IPS DF 4.7 (cell line): Measurements from ENCODE around the gene CD163L1.
"Not testable (repeated sequence)": the region's sequence is repeated elsewhere in the genome, so short reads cannot be mapped to it uniquely, and the experiment has no call there.

Source experiments
- DNase-seq: peaks from one replicate; pipeline ENCODE4 v3.0.0-alpha.2; 2013; ENCODE audit warnings: low spot score; ENCODE audit errors: extremely low read depth

CD163L1 gene

GRCh38 chr12:7404275-7404674 is 39.7 kb downstream of the CD163L1 start:
- DNase-seq: no peak

DNA sequence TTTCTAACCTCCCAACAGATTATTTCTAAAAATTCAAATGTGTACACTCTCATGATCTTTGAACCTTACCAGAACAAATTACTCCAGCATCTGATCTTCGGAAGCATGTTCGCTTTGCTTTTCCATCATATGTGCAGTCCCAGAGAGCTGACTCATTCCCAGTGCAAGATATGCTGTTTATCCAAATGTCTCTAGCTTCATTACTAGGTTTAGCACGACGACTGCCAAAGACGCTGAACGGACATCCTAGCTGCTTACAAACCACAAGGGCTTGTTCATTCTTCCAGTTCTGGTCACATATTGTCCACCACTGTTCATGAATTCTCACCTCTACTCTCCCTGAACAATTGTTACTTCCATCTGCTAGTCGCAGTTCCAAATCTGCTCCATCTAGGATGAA is 40.5 kb downstream of the CD163L1 start:
- no peak for DNase-seq

DNA sequence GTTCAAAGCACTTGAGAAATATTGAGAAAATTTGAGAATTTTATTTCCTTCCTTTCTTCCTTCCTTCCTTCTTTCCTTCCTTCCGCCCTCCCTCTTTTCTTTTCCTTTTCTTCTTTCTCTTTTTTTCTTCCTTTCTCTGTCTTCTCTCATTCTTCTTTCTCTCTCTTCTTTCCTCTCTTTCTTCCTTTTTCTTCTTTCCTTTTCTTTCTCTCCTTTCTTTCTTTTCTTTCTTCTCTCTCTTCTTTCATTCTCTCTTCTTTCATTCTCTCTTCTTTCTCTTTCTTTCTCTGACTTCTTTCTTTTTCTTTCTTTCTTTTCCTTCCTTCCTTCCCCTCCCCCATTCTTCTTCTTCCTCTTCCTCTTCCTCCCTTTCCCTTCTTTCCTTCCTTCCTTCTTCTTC is 44.9 kb downstream of the CD163L1 start:
- no peak for DNase-seq

DNA sequence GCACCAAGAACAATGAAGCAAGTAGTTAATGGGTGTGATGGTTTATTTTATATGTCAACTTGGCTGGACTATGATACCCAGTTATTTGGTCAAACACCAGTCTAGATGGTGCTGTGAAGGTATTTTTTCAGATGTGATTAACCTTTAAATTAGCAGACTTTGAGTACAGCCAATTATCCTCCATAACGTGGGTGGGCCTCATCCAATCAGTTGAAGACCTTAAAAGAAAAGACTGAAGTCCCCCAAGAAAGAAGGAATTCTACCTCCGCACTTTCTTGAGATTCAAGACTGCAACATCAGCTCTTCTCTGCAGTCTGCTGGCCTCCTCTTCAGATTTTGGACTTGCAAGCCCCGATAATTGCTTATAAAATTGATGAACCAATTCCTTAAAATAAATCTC is 47.5 kb downstream of the CD163L1 start:
- no peak for DNase-seq

DNA sequence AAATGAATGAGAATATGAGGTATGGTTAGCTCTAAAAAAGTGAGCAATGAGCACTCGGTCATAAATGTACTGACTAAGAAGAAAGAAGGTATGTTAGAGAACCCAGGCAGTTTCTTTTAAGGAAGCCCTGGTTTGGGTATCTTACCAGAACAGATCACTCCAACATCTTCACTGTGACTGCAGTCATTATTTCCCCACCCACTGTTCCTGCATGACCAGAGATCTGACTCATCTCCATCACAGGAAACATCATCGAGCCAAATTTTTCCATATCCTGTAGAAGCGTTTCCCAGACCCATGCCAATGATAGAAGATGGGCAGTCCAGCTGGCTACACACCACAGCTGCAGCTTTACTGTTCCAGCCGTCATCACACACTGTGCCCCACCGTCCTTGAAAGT is 48.0 kb downstream of the CD163L1 start:
- DNase-seq: no peak

- no peak for DNase-seq
These were observed 56.7 kb downstream of the CD163L1 start for GRCh38 chr12:7387289-7387688.

GRCh38 chr12:7383157-7383556 is 60.8 kb downstream of the CD163L1 start:
- no peak for DNase-seq

- DNase-seq: no peak
These were observed 67.8 kb downstream of the CD163L1 start for GRCh38 chr12:7376196-7376595.

- DNase-seq: no peak
These were observed 68.8 kb downstream of the CD163L1 start for GRCh38 chr12:7375145-7375543.

- DNase-seq: peak; percentile 44
These were observed 69.4 kb downstream of the CD163L1 start for GRCh38 chr12:7374423-7375144.

DNA sequence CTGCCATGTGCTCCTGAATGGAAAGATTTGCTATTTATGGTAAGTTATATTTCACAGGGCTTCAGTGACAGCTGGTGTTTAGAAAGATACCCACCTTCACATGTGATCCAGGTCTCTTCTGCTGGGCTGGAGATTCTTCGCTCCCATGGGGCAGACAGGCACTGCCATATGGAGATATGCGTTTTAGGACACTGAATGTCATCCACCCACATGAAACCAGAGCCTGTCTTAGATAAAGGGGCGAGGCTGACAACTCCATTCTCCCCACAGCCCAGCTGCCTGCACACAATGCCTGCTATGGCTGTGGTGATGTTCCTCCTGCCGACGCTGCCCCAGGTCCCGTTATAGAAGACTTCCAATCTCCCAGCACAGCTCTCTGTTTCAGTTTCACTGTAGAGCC is 70.7 kb downstream of the CD163L1 start:
- no peak for DNase-seq

GRCh38 chr12:7369274-7369729 is 74.7 kb downstream of the CD163L1 start:
- DNase-seq: no peak

DNA sequence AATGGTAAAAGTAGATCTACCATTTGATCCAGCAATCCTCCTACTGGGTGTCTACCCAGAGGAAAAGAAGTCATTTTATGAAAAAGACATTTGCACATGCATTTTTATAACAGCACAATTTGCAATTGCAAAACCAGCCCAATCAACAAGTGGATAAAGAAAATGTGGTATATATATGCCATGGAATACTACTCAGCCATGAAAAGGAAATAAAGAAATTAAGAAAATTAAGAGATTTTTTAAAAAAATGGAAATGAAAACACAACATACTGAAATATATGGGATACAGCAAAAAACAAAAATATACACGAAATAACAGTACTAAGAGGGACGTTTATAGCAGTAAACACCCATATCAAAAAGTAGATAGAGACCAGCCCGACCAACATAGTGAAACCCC is 81.2 kb downstream of the CD163L1 start:
- no peak for DNase-seq

GRCh38 chr12:7361265-7361664 is 82.7 kb downstream of the CD163L1 start:
- no peak for DNase-seq

DNA sequence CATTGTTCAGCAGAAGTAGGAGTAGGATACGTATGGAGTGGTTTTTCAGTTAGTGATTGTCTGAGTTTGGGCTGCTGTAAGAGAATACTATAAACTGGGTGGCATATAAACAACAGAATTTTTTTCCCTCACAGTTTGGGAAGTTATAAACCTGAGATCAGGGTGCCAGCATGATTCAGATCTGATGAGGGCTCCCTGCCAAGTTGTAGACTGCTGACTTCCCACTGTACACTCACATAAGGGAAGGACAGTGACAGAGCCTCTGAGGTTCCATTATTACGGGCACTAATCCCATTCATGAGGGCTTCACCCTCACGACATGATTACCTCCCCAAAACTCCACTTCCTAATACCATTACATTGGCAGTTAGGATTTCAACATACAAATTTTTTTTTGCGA is 89.4 kb downstream of the CD163L1 start:
- DNase-seq: no peak

- DNase-seq: no peak
These were observed 91.3 kb downstream of the CD163L1 start for GRCh38 chr12:7352661-7353060.

- no peak for DNase-seq
These were observed 92.8 kb downstream of the CD163L1 start for GRCh38 chr12:7351177-7351576.

- DNase-seq: no peak
These were observed 94.5 kb downstream of the CD163L1 start for GRCh38 chr12:7349418-7349817.

DNA sequence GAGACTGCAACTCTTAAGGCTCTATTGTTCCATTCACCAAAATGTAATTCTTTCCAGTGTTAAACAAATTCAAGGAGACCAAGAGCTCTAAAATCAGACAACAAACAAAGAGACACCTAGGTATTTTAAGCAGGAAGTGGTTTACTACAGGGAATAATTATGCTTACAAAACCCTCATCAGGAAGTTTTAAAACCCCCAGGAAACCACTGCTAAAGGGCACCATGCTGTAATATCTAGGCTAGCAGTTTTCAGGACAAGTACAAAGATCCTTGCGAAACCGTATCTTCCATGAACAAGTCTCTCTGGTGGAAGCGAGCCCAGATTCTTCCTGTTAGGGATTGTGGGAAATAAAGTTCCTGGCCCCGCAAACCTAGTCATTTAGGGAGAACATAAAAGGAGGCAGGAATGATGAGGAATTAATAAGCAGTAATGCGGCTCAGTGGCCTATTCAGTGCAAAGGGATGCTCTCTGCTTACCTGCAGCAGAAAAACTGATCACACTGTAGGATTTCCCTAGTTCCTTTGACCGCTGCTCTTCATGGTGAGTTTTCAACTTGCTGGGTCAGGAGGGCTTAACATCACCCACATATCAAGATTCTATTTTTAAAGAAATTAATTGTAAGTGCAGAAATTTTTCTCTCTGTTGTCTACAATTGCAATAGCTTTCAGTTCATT is 97.3 kb downstream of the CD163L1 start:
- no peak for DNase-seq

GRCh38 chr12:7344833-7345606 is 98.9 kb downstream of the CD163L1 start:
- DNase-seq: no peak

- no peak for DNase-seq
These were observed 104.3 kb downstream of the CD163L1 start for GRCh38 chr12:7339675-7340074.

DNA sequence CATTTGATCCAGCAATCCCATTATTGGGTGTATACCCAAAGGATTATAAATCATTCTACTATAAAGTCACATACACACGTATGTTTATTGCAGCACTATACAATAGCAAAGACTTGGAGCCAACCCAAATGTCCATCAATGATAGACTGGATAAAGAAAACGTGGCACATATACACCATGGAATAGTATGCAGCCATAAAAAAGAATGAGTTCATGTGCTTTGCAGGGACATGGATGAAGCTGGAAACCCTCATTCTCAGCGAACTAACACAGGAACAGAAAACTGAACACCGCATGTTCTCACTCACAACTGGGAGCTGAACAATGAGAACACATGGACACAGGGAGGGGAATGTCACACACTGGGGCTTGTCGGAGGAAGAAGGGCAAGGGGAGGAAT is 106.2 kb downstream of the CD163L1 start:
- DNase-seq: not testable (repeated sequence)
